ENCODE measurements around the gene MAPRE2.

Gene MAPRE2

DNA sequence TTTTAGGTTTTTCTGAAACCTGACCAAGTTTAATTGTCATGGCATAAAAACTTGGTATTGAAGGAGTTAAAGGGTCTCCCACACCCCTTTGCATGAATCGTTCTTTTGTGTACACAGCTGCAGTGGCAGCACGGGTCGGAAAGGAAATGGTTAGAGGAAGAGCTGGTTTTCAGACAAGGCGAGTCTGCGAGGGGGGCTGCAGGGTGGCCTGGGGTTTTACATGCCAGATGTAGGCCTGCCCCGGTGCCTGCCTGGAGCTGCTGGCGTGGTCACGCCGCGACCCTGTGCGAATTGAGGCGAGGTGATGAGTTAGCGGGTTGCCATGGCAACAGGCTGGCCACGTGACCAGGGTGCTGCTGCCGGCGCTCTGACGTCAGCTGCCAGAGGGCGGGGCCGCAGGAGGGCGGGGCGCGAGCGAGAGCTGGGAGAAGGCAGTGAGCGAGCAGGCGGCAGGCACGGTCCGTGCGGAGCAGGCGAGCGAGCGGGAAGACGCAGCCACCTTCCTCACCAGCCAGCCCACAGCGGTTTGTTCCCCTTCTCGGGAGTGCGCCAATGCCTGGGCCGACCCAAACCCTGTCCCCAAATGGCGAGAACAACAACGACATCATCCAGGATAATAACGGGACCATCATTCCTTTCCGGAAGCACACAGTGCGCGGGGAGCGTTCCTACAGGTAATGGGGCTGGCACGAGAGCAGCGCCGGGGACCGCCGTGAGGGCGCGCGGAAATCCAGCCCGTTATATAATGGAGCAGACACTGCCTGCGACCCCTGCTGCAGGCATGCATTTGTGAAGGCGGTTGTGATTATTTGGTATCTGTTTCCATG lies at the start of gene MAPRE2:
MAPRE2 (plus strand) TSS at position 426 of the 827 bp plus-strand sequence; CDS start at position 553, 127 bp downstream.
- DNase-seq (ENCODE audit: low read depth, low spot score), result peak; percentile 92

DNA sequence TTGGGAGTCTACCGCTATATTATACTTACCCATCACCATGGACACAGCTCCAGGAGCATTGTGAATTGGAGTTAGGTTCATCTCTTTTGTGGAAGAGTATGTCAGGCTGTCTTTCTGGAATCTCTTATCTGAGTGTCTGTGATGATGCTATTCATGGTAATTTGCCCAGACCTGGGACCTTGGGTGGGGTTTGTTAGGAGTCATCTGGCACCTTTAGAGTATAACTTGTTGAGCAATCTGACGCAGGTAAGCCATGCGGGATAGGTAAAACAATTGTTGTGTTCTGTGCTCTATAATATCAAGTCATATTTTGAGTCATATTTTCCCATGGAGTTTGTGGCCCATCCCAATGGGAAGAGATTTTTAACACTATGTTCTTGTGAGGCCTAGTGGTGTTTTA lies 49.7 kb upstream of the MAPRE2 start:
- DNase-seq (ENCODE audit: low read depth, low spot score), result no peak

DNA sequence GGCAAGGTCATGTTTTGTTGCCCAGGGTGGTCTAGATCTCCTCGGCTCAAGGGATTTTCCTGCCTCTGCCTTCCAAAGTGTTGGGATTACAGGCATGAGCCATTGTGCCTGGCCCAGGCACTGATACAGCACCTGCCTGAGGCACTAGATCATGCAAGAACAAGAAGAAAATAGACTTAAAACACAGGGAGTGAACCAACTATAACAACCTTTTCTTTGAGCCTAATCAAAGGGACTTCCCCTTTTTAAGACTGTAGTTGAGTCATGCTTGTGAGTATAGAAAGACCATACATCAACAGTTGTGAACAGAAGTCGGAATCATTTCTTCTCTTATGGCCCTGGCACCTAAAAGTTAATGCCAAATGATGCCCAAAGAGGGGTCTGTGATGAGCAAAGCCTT lies 47.9 kb upstream of the MAPRE2 start:
- DNase-seq (ENCODE audit: low read depth, low spot score), result no peak

DNA sequence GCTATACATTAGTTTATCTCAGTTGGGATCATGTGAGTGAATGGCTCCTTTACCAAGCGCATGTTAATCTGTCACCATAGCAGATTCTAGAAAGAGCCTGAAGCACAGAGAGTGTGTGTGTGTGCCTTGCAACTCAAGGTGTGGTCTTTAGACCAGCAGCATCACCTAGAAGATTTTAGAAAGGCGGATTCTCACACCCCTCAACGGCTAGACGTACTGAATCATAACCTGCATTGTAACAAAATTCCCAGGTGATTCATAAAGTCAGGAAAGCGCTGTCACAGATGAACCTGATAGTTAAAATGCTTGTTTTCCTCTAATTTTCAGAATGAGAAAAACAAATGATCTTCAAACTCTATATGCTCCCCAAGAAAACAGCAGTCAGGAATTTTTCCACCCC lies 45.5 kb upstream of the MAPRE2 start:
- no peak for DNase-seq (ENCODE audit: low read depth, low spot score)

DNA sequence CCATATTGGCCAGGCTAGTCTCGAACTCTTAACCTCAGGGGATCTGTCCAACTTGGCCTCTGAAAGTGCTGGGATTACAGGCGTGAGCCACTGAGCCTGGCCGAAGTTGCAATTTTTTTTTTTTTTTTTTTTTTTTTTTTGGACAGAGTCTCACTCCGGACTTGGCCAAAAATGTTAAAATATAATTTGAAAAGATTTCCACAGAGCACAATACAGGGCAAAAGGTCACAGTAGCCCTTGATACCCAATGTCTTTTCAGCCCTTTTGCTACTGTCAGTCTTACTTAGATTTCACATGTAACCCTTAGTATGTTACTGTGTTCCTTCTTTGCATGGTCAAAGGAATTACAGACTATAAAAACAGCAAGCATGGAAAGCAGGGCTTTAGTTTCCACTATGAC lies 42.6 kb upstream of the MAPRE2 start:
- DNase-seq (ENCODE audit: low read depth, low spot score), result no peak

DNA sequence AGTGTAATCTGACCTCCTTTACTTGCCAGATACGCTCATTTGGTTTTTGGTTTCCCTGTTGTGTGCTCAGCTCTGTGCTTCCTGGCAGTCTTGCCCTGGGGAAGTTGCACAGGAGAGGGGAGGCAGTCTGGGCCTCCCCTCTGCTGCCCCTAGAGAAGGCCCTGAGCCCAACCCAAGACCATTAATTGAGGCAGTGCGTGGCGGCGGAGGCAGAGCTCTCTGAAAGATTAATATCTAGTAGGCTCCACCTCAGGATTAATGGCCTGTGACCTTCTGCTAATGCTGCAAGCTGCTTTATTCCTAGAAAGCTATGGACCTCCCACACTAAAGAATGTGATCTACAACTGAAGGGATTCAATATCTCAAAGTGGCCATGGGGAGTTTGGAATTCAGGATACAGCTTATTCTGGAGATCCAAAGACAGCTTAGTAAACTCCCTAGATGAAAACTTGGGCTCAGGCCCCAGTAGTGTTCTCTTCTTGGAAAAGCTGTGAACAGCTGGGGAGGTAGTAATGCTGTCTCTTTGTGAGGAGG lies 41.4 kb upstream of the MAPRE2 start:
- no peak for DNase-seq (ENCODE audit: low read depth, low spot score)

DNA sequence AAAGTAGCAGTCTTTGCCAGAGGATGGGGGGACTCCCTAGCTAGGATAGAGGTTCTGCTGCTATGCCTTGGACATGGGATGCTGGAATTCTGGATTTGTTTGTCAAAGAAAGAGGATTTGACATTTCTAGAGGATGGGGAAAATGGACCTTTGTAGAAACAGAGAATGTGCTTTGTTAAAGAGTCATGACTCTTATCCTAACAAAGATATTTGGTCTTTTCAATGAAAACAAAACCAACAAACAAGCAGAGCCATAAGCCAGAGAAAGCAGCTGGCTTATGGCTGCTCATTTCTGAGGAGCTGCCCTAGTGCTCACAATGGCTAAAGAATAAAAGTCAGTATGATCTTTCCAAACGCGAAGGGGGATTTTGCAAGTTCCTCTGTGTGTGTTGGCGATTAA lies 40.8 kb upstream of the MAPRE2 start:
- no peak for DNase-seq (ENCODE audit: low read depth, low spot score)

DNA sequence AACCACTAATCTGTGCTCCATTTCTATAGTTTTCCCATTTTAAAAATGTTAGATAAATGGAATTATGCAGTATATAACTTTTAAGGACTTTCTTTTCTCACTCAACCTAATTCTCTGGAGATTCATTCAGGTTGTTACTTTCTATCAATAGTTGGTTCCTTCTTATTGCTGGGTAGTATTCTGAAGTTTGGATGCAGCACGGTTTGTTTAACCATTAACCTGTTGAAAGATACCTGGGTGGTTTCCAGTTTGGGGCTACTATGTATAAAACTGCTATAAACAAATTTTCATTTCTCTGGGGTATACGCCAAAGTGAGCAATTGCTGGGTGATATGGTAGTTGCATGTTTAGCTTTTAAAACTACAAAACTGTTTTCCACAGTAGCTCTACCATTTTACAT lies 39.1 kb upstream of the MAPRE2 start:
- DNase-seq (ENCODE audit: low read depth, low spot score), result no peak

DNA sequence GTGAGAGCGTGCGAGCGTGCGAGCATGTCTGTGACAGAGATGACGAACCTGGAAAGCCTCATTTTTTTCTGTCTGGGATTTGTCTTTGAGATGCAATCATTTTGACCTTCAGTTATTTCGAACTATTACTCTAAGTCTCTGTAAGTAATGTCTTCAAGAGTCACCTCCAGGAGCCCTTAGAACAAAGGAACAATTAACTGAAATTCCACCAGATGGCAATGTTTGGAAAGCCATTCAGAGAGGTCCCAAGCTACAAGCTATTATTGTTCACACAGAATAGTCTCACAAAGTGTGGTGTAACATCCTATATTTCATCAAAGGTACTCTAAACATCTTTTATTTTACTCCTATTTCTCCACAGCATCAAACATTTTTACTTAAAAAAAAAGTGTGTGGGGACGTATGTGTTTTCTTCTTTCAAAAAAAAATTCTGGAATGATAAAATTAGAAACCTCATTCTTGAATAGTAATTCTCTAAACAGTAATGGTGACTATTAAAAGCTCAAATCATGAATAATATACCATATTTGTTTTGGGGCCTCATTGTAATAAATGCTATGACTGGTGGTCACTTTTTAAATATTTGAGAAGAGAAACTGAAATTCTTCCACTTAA lies 35.1 kb upstream of the MAPRE2 start:
- peak; percentile 21 for DNase-seq (ENCODE audit: low read depth, low spot score)

DNA sequence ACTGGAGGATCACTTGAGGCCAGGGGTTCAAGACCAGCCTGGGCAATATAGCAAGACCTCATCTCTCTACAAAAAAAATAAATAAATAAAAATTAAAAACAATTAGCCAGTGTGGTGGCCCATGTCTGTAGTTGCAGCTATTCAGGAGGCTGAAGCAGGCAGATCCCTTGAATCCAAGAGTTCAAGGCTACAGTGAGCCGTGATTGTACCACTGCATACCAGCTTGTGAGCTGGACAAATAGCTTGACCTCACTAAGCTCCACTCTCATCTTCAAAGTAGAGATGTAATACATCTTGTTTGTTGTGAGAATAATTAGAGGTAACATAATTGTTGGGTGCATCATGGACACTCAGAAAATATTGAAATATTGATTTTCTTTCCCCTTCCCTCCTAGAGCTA lies 31.1 kb upstream of the MAPRE2 start:
- DNase-seq (ENCODE audit: low read depth, low spot score), result no peak

DNA sequence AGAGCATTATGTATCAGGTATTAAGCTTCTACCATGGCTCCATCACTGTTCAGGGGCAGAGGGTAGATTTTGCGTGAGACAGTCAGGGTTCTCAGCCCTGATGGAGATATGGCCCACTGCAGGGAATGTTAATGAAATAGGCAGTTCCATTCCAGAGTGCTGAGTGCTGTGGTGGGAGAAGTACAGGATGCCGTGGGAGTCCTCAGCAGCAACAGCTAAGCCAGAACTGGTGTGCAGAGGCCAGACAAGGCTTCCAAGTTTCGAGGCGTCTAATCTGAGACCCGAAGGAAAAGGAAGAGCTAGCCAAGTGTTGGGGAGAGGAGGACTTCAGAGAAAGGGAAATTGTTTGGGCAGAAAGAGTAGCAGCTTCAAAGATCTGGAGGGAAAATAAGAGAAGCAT lies 30.2 kb upstream of the MAPRE2 start:
- DNase-seq (ENCODE audit: low read depth, low spot score), result no peak

DNA sequence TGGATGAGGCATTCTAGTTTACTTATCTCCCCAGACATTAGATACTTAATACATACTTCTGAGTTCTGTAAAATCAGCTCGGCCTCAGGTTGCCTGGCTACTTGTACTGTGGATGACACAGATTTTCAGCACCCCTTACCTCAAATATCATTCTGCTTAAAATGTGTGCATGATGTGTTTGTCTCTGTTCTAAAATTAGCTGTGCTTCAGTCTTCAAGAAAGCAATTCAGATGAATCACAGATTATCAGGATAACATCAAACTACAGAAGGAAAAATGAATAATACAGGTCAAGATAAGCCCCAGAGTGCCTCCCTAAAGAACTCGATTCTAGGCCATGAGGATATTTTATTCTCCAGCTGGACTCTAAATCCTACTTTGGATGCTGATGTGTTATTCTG lies 21.3 kb upstream of the MAPRE2 start:
- DNase-seq (ENCODE audit: low read depth, low spot score), result no peak

DNA sequence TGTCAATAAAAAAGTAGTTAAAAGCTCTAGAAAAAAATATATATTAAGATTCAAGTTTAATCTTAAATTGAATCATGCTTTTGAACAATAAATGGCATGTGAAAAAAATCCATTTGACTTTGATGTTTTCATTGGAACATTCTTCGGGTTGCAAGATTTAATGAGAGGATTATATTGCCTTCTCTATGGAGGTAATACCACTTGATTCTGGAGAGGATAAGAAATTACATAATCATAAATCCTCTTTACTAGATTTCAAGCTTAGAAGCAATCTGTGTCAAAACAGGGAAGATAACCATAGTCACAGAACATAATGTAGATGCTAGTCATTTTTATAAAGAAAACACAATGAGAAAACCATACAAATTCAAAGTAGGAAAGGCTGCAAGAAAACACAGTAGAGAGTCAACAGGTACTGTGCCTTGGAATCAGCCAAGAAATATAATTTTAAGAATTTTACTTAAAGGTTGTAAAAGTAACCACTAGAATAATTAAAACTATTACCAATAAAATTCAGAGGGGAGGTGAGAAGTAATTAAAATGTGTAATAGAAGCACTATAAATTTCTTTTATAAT lies 18.7 kb upstream of the MAPRE2 start:
- DNase-seq (ENCODE audit: low read depth, low spot score), result no peak

DNA sequence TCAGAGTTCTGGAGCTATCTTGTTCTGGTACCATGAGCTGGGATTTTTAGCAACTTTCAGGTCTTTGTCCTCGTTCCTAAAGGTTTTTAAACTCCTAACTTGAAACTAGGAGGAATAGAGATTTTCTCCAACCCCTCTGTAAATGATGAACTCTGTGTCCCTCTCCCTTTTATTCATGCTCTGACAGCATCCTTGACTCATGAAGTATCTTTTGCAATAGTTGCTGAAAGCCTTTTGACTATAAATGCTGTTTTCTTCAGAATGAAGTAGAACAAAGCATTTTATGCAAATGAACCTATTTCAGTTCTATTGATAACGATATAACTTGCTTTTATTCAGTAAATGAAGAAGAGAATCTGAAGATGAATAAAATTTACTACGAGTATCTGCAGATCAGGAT lies 17.0 kb upstream of the MAPRE2 start:
- DNase-seq (ENCODE audit: low read depth, low spot score), result no peak

DNA sequence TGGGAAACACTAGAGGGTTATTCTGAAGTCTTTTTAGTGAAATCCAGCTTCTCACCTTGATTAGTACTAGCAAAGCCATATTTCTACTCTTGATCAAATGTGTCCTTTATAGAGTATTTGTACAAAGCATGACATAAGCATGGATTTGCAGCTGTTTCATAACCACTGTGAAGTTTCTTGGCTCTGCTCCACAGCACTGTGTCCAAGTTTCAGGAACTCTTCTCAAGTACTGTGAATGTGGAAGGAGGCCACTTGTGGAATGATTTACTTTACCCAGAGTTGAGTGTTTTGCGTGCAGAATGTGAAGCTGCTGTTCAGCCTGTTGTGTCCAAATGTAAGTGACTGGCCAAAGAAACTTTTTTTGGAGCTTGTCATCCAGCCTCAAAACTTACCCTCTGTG lies 16.2 kb upstream of the MAPRE2 start:
- no peak for DNase-seq (ENCODE audit: low read depth, low spot score)

DNA sequence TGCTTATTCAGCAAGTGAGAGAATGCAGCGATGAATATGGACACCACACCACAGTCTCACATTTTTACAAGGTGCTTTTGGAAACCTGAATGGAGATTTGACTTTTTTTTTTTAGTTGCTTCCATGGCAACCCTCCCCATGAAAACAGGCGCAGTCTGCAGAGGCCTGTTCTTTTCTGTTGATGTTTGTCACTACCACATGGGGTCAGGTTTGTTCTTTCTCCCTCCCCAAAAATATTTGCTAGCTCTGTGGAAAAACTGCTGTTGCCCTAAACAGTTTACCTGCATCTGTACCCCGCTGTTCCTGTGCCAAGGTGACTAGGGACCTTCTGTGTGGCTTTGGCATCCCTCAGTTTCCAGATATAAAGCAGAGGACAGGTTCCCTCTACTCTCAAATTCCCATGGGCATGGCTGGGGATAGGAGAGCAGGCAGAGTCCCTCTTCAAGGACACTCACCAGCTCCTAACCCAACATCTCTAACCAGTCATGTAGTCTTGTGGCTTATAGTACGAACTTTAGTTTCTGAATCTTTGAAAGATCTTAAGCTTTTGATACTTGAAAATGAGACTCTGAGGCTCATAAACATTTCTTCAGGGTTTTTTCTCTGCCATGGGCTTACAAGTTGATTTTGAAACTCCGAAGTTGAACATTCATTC lies 14.7 kb upstream of the MAPRE2 start:
- no peak for DNase-seq (ENCODE audit: low read depth, low spot score)

DNA sequence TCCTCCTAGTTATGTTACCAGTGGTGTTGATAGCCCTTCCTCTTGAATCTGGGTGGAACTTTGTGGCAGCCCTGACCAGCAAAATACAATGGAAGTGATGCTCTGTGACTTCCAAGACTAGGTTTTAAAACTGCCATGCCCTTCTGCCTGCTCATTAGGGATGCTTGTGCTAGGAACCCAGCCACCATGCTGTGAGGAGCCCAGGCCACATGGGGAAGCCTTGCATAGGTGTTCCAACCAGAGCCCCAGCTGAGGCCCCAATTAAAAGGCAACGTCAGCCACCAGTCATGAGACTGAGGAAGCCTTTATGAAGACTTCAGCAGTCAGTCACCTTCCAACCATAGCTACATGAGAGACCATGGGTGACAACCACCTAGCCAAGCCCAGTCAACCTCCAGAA lies 14.0 kb upstream of the MAPRE2 start:
- DNase-seq (ENCODE audit: low read depth, low spot score), result no peak

DNA sequence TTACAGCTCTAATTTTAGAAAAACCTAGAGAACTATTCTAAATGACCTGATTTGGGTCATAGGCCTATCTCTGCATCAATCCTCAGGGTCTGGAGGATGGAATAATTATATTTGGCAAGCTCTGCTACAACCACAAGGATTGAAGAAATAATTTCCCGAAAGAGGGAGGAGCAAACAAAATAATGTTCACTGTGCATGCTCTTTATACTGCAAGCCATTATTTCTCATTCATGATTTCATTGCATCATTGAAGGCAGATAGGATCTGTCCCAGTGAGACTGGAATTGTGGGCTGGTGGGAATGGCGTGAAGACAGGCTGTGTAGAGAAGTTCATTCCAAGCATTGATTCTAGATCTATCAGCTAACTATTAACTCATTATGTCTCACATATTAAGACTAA lies 12.7 kb upstream of the MAPRE2 start:
- no peak for DNase-seq (ENCODE audit: low read depth, low spot score)

DNA sequence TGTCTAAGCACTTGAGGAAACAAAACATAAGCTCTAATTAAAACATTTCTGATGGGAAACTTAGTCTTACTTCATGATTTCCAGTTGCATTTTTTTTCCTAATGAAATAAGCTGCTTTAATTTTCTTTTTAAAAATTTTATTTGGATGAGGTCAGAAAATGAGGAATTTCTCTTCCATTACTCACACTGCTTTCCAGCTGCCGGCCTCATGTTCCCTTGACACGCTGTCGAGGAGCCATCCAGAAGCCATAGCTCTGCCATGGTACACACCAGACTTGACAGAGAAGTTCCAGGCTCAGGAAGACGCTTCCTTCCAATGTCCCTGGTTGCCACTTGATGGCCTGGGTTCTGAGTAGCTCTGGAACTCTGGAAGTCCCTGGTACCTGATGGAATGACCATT lies 12.1 kb upstream of the MAPRE2 start:
- DNase-seq (ENCODE audit: low read depth, low spot score), result no peak

DNA sequence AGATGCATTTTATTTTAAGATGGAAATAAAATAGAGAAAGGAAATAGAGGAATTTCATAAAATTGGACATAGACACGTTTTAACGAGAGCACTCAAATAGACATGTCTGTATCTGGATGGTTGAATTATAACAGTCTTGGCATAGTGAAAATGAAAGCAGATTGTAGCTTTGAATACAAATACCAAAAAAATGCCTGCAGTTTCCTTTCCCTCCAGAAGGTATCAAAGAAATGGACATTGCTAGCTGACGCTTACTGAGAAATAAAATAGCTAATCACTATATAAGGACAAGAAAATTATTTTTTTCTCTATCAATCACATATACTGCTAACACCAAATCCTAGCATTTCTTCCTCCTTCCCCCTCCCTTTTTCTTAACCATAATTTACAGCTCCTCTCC lies 11.4 kb upstream of the MAPRE2 start:
- no peak for DNase-seq (ENCODE audit: low read depth, low spot score)

DNA sequence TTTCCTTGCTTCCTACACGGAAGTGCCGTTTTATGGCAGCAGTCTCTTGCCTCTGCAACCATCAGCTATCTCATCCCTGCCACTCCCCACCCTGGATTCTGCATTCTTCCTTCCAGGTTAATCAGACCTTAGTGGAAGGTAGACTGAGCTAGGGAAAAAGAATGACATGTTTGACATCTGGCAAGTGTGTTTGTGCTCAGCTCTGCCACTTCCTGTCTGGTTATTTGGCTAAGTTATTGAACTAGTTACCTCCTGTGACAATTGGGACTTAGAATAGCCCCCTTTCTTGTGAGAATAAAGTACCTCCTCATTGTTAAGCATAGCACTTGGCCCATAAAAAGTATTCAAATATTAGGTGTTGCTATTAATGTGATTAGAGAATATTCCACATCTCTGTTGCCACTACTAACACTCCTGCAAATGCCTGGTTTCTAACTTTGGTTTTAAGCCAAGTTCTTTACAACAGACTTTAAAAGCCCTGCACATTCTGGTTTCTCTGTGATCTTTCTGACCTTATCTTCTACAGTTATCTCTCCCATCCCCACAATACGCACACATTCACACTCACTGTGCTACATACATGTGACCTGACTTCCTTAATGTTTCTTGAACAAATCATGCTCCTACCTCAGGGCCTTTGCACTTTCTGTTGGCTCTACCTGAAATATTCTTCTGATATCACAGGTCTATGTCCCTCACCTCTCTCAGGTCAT lies 10.8 kb upstream of the MAPRE2 start:
- DNase-seq (ENCODE audit: low read depth, low spot score), result no peak

DNA sequence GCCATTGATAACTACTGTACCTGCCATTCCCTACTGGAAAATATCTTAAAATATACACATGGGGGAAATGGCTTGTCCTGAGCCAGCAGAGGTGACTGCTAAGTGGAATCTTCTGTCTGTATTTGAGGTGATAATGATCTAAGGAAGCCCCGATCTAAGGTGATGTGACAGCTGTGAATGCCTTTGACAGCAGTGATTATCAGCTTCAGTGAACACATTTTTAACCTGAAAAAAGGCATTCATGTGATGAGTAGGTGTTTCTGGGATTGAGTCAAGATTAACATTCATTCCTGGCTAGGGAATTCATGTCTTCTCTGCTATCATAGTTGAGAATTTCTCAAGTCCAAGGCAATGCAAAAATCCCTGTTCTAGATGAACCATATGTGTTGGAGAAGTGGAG lies 9.1 kb upstream of the MAPRE2 start:
- DNase-seq (ENCODE audit: low read depth, low spot score), result no peak
